BE2C (cell line): ENCODE results near the gene PLOD3.
A peak's percentile ranks its signal among the peaks of the same experiment; 100 is the strongest.

Experiments
- DNase-seq: peaks from one replicate; pipeline ENCODE4 v3.0.0-alpha.2; 2020
- H3K27me3 ChIP-seq: fragments of 250-450 bp; sonication (Bioruptor Pico); 2 replicates; pipeline ENCODE4 v1.5.1; 2020; ENCODE audit warnings: mild to moderate bottlenecking
- H3K36me3 ChIP-seq: fragments of 250-450 bp; sonication (Bioruptor Pico); 2 replicates; pipeline ENCODE4 v1.5.1; 2020; ENCODE audit warnings: mild to moderate bottlenecking
- H3K4me1 ChIP-seq: fragments of 250-450 bp; sonication (Bioruptor Pico); 2 replicates; pipeline ENCODE4 v1.5.1; 2020
- H3K4me3 ChIP-seq: 2 replicates; pipeline ENCODE4 v1.5.1; 2011; ENCODE audit warnings: low read depth, low read length
- H3K9me3 ChIP-seq: fragments of 250-450 bp; sonication (Bioruptor Pico); 2 replicates; pipeline ENCODE4 v1.5.1; 2020
- TF ChIP-seq, protein P1 (sequence below): IDR thresholded peaks from 2 replicates; pipeline ENCODE4 v1.5.1; 2012; ENCODE audit warnings: mild to moderate bottlenecking, low read depth, low read length

Gene PLOD3

DNA sequence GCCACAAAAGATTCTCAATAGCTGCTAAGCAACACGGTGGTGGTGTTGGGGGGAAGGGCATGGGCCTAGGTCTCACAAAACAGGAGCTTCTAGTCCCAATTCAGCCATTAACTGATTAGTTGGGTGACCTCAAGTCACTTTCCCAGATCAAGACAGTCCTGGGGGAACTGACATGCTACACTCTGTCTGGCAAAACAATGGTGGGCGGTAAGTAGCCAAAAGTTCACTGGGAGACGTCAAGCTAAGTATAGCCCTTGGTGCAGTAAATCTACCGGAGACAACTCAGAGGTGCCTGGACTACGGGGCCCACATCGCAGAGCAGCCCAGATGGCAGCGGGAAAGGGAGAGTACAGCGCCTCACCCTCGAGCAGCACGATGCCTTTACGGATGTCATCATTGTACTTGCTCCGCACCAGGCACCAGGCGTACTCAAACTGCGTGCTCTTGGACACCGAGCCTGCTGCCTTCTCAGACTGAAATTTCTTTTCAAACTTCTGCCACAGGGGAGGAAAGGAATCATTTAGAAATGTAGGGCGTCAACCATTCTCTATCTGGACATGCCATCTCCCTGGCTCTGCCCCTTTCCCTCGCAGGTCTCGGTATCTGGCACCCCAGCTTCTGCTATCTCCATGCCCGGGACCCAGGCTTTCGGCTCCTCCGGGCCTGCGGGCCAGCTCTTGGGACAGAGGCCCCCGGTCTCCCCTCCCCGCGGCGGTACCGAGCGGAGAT, 26.4 kb upstream of the PLOD3 start:
- no peak for DNase-seq

DNA sequence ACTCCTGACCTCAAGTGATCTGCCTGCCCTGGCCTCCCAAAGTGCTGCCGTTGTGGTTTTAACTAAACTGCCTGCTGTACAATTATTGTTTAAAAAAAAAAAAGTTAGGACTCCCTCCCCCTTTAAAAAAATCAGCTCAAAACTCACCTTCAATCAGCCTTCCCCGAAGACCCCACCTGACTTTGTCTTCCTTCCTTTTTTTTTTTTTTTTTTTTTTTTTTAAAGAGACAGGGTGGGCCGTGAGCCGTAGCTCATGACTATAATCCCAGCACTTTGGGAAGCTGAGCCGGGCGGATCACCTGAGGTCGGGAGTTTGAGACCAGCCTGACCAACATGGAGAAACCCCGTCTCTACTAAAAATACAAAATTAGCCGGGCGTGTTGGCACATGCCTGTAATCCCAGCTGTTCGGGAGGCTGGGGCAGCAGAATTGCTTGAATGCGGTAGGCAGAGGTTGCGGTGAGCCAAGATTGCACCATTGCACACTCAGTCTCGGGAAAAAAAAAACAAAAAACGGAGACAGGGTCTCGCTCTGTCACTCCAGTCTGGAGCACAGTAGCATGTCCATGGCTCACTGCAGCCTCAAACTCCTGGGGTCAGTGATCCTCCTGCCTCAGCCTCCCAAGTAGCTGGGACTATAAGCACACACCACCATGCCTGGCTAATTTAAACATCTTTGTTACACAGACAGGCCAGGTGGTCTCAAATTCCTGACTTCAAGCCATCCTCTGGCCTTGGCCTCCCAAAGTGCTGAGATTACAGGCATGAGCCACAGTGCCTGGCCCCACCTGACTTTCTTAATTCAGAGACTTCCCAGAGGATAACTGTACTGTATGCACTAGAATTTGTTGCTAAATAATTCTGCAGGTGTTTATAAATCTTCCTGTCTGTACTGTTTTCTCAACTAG, 24.3 kb upstream of the PLOD3 start:
- Histone ChIP-seq H3K4me3 (no peak overlapping the region), H3K4me1 (peaks cover 15% of the 10 kb centered on the region), H3K9me3 (no peaks in the 10 kb centered on the region), H3K27me3 (no peaks in the 10 kb centered on the region), H3K36me3 (0 out of 2 replicates have a peak, but pooled peaks cover 5% of the 10 kb centered on the region)
- TF ChIP-seq, protein P1, sequence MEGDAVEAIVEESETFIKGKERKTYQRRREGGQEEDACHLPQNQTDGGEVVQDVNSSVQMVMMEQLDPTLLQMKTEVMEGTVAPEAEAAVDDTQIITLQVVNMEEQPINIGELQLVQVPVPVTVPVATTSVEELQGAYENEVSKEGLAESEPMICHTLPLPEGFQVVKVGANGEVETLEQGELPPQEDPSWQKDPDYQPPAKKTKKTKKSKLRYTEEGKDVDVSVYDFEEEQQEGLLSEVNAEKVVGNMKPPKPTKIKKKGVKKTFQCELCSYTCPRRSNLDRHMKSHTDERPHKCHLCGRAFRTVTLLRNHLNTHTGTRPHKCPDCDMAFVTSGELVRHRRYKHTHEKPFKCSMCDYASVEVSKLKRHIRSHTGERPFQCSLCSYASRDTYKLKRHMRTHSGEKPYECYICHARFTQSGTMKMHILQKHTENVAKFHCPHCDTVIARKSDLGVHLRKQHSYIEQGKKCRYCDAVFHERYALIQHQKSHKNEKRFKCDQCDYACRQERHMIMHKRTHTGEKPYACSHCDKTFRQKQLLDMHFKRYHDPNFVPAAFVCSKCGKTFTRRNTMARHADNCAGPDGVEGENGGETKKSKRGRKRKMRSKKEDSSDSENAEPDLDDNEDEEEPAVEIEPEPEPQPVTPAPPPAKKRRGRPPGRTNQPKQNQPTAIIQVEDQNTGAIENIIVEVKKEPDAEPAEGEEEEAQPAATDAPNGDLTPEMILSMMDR, result no peak
- no peak for DNase-seq

More for the DNA sequence above, 26.4 kb upstream of the PLOD3 start:
- TF ChIP-seq, protein P1, result no peak
- Histone ChIP-seq H3K4me1 (peaks cover 5% of the 10 kb centered on the region; the same call in 1 of the 2 replicates), H3K9me3 (no peaks in the 10 kb centered on the region), H3K4me3 (peak overlapping the region; percentile 100), H3K27me3 (no peaks in the 10 kb centered on the region), H3K36me3 (0 out of 2 replicates have a peak, but pooled peaks cover 5% of the 10 kb centered on the region)

DNA sequence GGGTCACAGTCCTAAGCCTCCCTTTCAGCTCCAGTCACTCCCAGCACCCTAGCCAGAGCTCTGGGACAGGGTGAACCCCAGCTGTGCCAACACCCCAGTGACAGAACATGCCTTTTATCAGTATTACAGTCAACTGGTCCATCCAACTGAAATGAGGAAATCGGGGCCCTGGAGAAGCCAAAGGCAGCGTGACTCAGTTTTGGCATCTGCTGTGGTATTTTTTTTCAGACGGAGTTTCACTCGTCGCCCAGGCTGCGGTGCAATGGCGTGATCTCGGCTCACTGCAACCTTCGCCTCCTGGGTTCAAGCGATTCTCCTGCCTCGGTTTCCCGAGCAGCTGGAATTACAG, 23.6 kb upstream of the PLOD3 start:
- peaks cover 15% of the 10 kb centered on the region for H3K4me1 ChIP-seq
- H3K4me3 ChIP-seq, result no peak overlapping the region
- H3K36me3 ChIP-seq, result 0 out of 2 replicates have a peak, but pooled peaks cover 5% of the 10 kb centered on the region
- H3K9me3 ChIP-seq, result no peaks in the 10 kb centered on the region
- no peak for DNase-seq
- TF ChIP-seq, protein P1, result no peak
- H3K27me3 ChIP-seq, result no peaks in the 10 kb centered on the region

DNA sequence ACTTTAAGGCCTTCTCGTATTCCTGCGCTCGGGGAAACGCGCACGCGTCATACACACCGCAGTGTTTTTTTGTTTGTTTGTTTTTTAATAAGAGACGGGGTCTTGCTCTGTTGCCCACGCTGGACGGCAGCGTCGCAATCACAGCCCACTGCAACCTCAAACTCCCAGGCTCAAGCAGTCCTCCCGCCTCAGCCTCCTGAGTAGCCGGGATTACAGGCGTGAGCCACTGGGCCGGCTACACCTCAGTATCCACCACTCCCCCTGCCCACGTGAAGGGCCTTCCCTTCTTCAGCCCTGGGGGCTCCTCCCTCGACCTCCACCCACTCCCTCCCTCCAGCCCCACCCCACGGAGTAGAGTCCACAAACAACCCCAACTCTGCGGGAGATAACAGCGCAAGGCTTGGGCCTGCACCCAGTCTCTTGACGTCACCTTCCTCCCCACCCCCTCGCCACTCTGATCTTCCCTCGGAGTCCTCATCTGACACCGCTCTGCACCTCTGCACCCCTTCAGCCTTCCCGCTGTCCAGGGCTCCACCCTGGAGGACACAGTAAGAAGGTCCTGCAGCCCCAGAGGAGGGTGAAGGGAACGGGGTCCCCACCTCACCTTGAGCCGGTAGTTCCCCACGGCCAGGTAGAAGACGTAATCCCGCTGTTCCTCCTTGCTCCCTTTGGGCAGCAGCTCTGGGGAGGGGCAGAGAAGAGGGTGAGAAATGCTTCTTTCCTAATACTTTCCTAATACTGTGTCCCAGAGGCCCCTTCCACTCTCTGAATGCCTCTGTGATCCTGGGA, 23.0 kb upstream of the PLOD3 start:
- Histone ChIP-seq H3K27me3 (no peaks in the 10 kb centered on the region), H3K4me3 (no peak overlapping the region), H3K9me3 (no peaks in the 10 kb centered on the region), H3K36me3 (peaks cover 5% of the 10 kb centered on the region; the same call in 1 of the 2 replicates), H3K4me1 (peaks cover 15% of the 10 kb centered on the region)
- no peak for DNase-seq
- TF ChIP-seq, protein P1, result no peak

DNA sequence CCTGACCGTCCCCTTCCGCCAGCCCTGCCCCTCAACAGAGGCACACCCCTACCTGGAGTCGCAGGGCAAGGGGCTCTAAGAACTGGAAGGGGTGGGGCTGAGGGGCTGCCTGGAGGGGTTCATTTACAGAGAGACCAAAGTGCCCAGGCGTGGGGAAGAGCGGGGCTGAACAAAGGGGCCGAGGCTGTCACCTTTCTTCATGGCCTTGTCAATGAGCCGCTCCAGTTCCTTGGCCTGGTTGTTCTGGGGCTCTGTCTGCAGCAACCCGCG, 22.5 kb upstream of the PLOD3 start:
- peaks cover 5% of the 10 kb centered on the region; the same call in 1 of the 2 replicates for H3K36me3 ChIP-seq
- H3K9me3 ChIP-seq, result no peaks in the 10 kb centered on the region
- H3K4me1 ChIP-seq, result peaks cover 15% of the 10 kb centered on the region
- H3K27me3 ChIP-seq, result no peaks in the 10 kb centered on the region
- no peak for DNase-seq
- H3K4me3 ChIP-seq, result no peak overlapping the region
- TF ChIP-seq, protein P1, result no peak
